Measurements from ENCODE around the gene GPC6. TPM values are rescaled to one million over a fixed set of nuclear protein-coding genes. Genes with fewer than 3 reads are reported as not detected.

The GPC6 gene
- total RNA-seq, 1 donor from 2014 or later: 18.7 TPM

DNA sequence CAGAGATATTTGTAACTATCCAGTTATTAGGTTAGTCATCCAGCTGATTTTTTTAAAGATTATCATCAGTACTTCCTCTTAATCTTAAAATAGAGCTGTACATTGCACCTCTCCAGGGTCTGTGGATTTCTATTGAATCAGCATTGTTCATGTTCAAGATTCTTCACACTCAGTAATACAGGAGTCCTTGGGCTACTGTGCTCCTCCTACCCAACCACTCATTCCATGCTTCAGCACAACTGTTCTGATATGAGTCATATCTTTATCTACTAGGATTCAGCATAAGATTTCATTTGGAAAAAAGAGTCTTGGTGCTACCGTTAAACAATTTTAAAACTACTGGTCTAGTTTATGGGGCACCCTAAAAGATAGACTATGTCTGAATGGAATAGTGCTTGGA, 895.1 kb downstream of the GPC6 start:
- H3K4me3 ChIP-seq (ENCODE audit: low read depth, low read length): no peak overlapping the region
- TF ChIP-seq, protein P1, sequence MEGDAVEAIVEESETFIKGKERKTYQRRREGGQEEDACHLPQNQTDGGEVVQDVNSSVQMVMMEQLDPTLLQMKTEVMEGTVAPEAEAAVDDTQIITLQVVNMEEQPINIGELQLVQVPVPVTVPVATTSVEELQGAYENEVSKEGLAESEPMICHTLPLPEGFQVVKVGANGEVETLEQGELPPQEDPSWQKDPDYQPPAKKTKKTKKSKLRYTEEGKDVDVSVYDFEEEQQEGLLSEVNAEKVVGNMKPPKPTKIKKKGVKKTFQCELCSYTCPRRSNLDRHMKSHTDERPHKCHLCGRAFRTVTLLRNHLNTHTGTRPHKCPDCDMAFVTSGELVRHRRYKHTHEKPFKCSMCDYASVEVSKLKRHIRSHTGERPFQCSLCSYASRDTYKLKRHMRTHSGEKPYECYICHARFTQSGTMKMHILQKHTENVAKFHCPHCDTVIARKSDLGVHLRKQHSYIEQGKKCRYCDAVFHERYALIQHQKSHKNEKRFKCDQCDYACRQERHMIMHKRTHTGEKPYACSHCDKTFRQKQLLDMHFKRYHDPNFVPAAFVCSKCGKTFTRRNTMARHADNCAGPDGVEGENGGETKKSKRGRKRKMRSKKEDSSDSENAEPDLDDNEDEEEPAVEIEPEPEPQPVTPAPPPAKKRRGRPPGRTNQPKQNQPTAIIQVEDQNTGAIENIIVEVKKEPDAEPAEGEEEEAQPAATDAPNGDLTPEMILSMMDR (conservative IDR thresholded peaks at IDR 0.05; ENCODE audit: low read depth, low read length): no peak
- no peak for DNase-seq (ENCODE audit: low read depth)

DNA sequence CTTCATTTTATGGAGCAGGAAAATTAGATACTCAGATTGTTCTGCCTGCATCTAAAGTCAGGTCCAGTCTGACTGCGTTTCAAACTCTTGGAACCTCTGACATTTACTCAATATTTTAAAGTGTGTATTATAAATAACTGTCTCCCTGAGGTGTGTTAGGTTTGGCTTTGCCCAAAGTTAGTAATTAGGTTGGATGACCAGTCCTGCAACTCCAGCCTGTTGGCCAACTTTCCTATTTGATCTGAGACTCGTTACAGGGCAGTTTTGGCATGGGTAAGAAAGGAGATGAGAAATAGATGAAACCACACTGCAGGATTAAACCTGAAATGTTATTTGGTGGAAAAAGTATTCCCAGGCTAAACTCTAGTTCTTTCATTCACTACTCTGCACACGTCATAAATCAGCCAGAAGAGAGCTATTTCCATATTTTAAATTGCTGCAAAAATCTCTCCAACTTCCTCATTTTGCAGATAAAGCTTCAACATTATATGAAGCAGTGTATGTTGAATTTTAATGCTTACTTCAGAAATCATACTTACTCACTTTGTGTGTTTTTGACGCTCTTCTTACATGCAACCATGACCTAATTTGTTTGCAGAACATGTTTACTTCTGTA, 895.8 kb downstream of the GPC6 start:
- no peak overlapping the region for H3K4me3 ChIP-seq (ENCODE audit: low read depth, low read length)
- DNase-seq (ENCODE audit: low read depth): no peak
- TF ChIP-seq, protein P1 (conservative IDR thresholded peaks at IDR 0.05; ENCODE audit: low read depth, low read length): no peak

DNA sequence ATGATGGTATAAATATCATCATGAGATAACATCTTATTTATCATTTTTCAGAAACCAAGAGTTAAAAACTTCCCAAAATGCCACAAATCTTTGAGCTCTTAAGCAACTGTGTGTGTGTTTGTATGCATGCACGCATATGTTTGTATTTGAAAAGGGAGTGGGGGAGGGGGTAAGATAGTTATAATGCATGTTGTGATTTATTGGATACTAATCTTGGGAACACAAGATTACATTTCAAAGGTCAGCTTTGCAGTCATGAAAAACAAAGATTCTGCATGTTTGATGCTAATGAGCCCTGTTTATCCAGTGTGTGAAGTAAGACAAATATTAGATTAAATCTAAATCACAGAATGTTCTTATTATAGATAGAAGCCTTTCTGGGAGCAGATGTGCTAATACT, 897.0 kb downstream of the GPC6 start:
- TF ChIP-seq, protein P1 (conservative IDR thresholded peaks at IDR 0.05; ENCODE audit: low read depth, low read length): no peak
- no peak overlapping the region for H3K4me3 ChIP-seq (ENCODE audit: low read depth, low read length)
- DNase-seq (ENCODE audit: low read depth): no peak

DNA sequence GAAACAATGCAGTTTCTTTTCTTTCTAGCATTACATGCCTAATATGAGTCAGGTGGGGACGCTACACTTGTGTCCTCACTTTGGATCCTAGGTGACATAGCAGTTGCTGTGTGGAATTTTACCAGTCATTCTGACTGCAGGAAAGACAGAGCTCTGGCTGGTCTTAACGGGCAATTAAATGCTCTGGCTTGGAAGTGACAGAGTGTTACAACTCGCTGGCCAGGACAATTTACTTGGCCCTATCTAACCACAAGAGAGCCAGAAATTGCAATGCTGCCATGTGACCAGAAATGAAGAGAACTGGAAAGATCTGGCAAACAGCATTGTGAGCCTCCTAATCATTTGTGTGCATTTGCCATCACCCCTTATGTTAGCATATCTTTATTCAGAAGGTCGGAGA, 901.8 kb downstream of the GPC6 start:
- no peak for DNase-seq (ENCODE audit: low read depth)

DNA sequence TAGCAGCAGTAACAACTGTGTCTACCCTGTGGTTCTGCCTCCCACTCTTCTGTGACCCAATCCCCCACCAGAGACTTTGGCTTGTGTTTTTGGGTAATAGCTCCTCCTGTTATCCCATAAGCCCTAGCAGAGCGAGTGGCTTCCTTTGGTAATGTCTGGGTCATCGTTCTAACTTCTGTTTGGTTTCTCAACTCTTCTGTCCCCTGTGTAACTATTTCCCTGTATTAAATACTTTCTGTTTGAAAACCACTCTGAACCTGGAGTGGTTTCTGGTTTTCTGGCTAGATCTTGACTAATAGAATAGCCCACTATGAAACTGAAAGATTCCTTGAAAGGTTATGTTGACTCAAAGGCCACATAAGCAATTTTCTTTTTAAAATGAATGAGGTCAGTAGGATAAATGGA, 902.9 kb downstream of the GPC6 start:
- no peak overlapping the region for H3K4me3 ChIP-seq (ENCODE audit: low read depth, low read length)
- DNase-seq (ENCODE audit: low read depth): no peak
- TF ChIP-seq, protein P1 (conservative IDR thresholded peaks at IDR 0.05; ENCODE audit: low read depth, low read length): no peak

More for the DNA sequence above, 901.8 kb downstream of the GPC6 start:
- no peak overlapping the region for H3K4me3 ChIP-seq (ENCODE audit: low read depth, low read length)
- TF ChIP-seq, protein P1 (conservative IDR thresholded peaks at IDR 0.05; ENCODE audit: low read depth, low read length): no peak

DNA sequence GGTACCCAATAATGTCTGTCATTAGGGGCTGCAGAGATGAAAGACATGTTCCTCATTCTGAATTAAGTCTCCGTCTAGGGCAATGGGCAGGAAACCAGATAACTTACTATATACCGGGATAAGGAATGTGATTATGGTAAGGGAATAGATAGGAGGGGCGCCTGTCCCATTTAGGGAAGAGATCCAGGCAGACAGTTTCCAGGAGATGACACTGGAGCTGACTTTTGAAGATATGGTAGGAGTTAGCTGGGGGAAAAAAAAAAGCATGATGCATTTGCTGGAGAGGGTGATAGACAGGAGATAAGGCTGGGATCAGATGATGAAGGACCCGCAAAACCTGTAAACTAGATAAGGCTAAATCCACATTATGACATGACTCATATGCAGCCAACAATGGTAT, 912.2 kb downstream of the GPC6 start:
- TF ChIP-seq, protein P1 (conservative IDR thresholded peaks at IDR 0.05; ENCODE audit: low read depth, low read length): no peak
- no peak for DNase-seq (ENCODE audit: low read depth)

DNA sequence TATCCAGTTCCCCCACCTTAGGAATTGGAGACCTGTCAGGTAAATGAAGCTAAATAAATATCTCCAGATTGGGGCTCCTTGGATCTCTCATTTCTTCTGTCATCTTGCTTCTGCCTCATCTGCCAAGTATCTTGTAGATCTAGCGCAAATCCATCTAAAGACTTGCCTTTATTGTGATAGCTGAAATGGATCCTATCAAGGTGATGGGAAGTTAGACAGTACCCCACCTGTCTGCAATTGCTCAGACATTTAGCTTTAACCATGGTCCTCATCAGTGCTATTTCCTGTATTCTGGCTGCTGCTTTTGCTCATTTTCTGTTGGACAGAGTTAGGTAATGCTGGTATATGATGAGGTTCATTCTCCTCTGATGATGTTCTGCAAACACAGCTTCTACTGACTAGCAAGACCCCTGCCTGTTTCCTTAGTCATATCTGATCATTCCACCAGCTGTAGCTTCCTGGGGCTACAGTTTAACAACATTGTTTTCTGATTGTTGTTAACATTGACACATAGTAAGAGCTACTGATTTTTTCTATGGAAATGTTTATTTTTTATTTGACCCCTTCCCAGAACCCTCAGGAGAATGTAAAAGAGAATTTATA, 912.9 kb downstream of the GPC6 start:
- DNase-seq (ENCODE audit: low read depth): no peak
- TF ChIP-seq, protein P1 (conservative IDR thresholded peaks at IDR 0.05; ENCODE audit: low read depth, low read length): no peak
- H3K4me3 ChIP-seq (ENCODE audit: low read depth, low read length): no peak overlapping the region

More for the DNA sequence above, 912.2 kb downstream of the GPC6 start:
- no peak overlapping the region for H3K4me3 ChIP-seq (ENCODE audit: low read depth, low read length)

Measured in epithelial cell of proximal tubule (primary cell).